Measurements from ENCODE around the gene SEMA3B. TPM values are rescaled to one million over a fixed set of nuclear protein-coding genes. Genes with fewer than 3 reads are reported as not detected.

The SEMA3B gene
- total RNA-seq, 4 donors from 2014 or later, result 29.1 to 54.9 (median 44.2) TPM

GRCh38 chr3:50236484-50237132 is 32.3 kb upstream of the SEMA3B start:
- peaks cover 0 to 6% of the 10 kb centered on the region in 2 donors for H3K36me3 ChIP-seq
- peaks cover 0 to 54% (median 44%) of the 10 kb centered on the region in 3 donors for H3K4me1 ChIP-seq
- peak overlapping the region; percentile 83 to 100 (median 97) for H3K27ac ChIP-seq
- no peaks in the 10 kb centered on the region for H3K9me3 ChIP-seq
- ATAC-seq, result no peak
- H3K4me3 ChIP-seq, result peak overlapping the region; percentile 67 to 94
- no peak for TF ChIP-seq POLR2AphosphoS5 (IDR thresholded peaks at IDR 0.05)
- TF ChIP-seq POLR2A (IDR thresholded peaks at IDR 0.05), result no peak
- no peak for TF ChIP-seq CTCF (IDR thresholded peaks at IDR 0.05)
- TF ChIP-seq EP300 (IDR thresholded peaks at IDR 0.05), result no peak
- WGBS, 2 donors (ENCODE audit: low coverage in 1 of 2), result 0% methylated on average over 10 to 12 of the region's 13 CpGs
- H3K27me3 ChIP-seq, result no peaks in the 10 kb centered on the region

GRCh38 chr3:50237133-50237651 is 31.8 kb upstream of the SEMA3B start:
- ATAC-seq, result no peak
- TF ChIP-seq POLR2AphosphoS5 (IDR thresholded peaks at IDR 0.05), result no peak
- no peak for TF ChIP-seq CTCF (IDR thresholded peaks at IDR 0.05)
- TF ChIP-seq POLR2A (IDR thresholded peaks at IDR 0.05), result no peak
- no peak for TF ChIP-seq EP300 (IDR thresholded peaks at IDR 0.05)
- H3K4me1 ChIP-seq, result peaks cover 0 to 60% (median 50%) of the 10 kb centered on the region in 3 donors
- 0% methylated on average over 2 to 3 of the region's 7 CpGs for WGBS, 2 donors (ENCODE audit: low coverage in 1 of 2)
- peaks cover 0 to 6% of the 10 kb centered on the region in 2 donors for H3K36me3 ChIP-seq
- no peaks in the 10 kb centered on the region for H3K9me3 ChIP-seq
- H3K27ac ChIP-seq, result peak overlapping the region; percentile 83 to 100 (median 97)
- H3K4me3 ChIP-seq, result peak overlapping the region; percentile 67 to 94
- no peaks in the 10 kb centered on the region for H3K27me3 ChIP-seq

DNA sequence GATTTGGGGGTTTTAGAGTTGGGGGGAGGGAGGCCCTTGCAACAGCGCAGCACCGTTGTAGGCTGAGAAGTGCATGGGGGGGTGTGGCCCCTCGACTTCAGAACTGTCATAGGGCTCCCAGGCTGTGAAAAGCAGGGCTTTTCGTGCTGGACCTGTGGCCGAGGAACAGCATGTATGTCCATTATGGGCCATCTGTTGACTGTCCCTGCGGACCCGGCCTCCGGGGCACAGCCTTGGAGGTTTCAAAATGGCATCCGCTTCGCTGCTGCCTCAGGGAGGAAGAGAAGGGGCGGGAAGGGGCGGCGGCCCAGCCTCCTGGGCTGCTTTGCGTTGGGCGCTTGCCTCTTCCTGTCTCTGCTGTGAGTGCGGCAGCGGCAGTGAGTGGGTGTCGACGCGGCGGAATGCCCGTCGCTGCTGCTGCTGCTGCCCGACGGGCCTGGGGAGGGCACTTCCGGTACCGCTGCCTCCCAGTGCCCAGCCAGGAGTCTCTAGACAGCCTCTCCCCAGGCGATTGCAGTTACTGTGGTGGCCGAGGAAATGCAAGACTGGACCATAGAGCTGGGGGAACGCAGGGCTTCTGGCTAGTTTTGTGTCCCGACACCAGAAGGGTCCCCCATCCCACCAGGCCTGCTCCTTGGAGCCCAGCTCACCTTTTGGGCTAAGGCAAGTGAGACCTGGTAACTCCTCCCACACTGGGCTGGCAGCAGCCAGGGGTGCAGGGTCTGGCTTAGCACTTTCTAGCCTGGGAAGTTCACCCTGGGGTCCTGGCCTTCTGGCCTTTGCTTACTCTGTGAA is 31.0 kb upstream of the SEMA3B start:
- no peaks in the 10 kb centered on the region for H3K27me3 ChIP-seq
- no peaks in the 10 kb centered on the region for H3K9me3 ChIP-seq
- H3K4me1 ChIP-seq, result peaks cover 0 to 68% (median 58%) of the 10 kb centered on the region in 3 donors
- ATAC-seq, result peak; percentile 37
- peak overlapping the region; percentile 67 to 94 for H3K4me3 ChIP-seq
- 0% methylated on average over 3 of the region's 31 CpGs for WGBS, 2 donors (ENCODE audit: low coverage in 1 of 2)
- H3K36me3 ChIP-seq, result peaks cover 0 to 6% of the 10 kb centered on the region in 2 donors
- H3K27ac ChIP-seq, result peak overlapping the region; percentile 83 to 100 (median 97)
- peak in 1 of 4 experiments; percentile 10 for TF ChIP-seq CTCF (IDR thresholded peaks at IDR 0.05)
- peak; percentile 75 for TF ChIP-seq POLR2AphosphoS5 (IDR thresholded peaks at IDR 0.05)
- TF ChIP-seq POLR2A (IDR thresholded peaks at IDR 0.05), result peak; percentile 37
- TF ChIP-seq EP300 (IDR thresholded peaks at IDR 0.05), result no peak

DNA sequence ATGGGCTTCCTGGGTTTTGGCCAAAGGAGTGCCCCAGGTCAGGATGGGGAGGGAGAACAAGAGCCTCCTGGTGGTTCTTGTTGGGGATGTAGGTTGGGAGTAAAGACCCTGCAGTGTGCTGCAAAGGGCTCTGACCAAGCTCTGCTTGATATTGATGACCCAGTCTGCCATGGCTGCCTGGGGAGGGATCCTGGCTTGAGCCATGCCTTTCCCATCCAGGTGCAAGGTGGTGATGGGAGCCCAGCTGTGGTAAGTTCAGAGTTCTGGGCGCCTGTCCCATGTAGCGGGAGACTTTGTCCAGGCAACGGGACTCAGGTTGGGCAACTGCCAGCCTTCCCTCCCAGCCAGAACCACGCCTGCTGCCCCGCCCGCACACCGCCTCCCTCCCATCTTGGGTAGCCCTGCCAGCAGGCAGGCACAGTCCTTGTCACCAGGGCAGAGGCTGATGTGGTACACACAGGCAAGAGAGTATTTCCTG is 30.4 kb upstream of the SEMA3B start:
- H3K27ac ChIP-seq, result peak overlapping the region; percentile 83 to 100 (median 97)
- H3K36me3 ChIP-seq, result peaks cover 0 to 6% of the 10 kb centered on the region in 2 donors
- H3K9me3 ChIP-seq, result no peaks in the 10 kb centered on the region
- TF ChIP-seq POLR2A (IDR thresholded peaks at IDR 0.05) (no peak), EP300 (IDR thresholded peaks at IDR 0.05) (no peak), POLR2AphosphoS5 (IDR thresholded peaks at IDR 0.05) (peak; percentile 65)
- no peaks in the 10 kb centered on the region for H3K27me3 ChIP-seq
- no CpG with 5 or more reads among the region's 7 CpGs for WGBS, 2 donors (ENCODE audit: low coverage in 1 of 2)
- H3K4me1 ChIP-seq, result peaks cover 0 to 74% (median 64%) of the 10 kb centered on the region in 3 donors
- peak; percentile 20 for ATAC-seq
- peak overlapping the region; percentile 67 to 94 for H3K4me3 ChIP-seq

GRCh38 chr3:50239649-50240048 is 29.3 kb upstream of the SEMA3B start:
- WGBS, 2 donors (ENCODE audit: low coverage in 1 of 2), result 75% methylated on average over 2 of the region's 4 CpGs; no CpG with 5 or more reads in 1 of the 2 donors
- ATAC-seq, result no peak
- peak overlapping the region in 1 of 2 donors; percentile 94 for H3K4me3 ChIP-seq
- peak overlapping the region in 3 of 4 donors; percentile 96 to 100 (median 98) for H3K27ac ChIP-seq
- H3K9me3 ChIP-seq, result no peaks in the 10 kb centered on the region
- no peaks in the 10 kb centered on the region for H3K27me3 ChIP-seq
- peaks cover 0 to 11% of the 10 kb centered on the region in 2 donors for H3K36me3 ChIP-seq
- TF ChIP-seq POLR2AphosphoS5 (IDR thresholded peaks at IDR 0.05) (no peak), EP300 (IDR thresholded peaks at IDR 0.05) (no peak), CTCF (IDR thresholded peaks at IDR 0.05) (no peak), POLR2A (IDR thresholded peaks at IDR 0.05) (no peak)
- H3K4me1 ChIP-seq, result peaks cover 0 to 85% (median 71%) of the 10 kb centered on the region in 3 donors

All from gastroesophageal sphincter (tissue), 4 donors.